HG03159 (cell line): Measurements from ENCODE around the gene DENND4C.
"Not testable (repeated sequence)": the region's sequence is repeated elsewhere in the genome, so short reads cannot be mapped to it uniquely, and the experiment has no call there.

Source experiments
- ATAC-seq: cut with Tn5 transposase; IDR thresholded peaks from one replicate; pipeline ENCODE4 v1.9.1; 2021; ENCODE audit warnings: mild to moderate bottlenecking, moderate library complexity; ENCODE audit not compliant: unreplicated experiment

DENND4C gene

GRCh38 chr9:19369107-19369506 is 138.6 kb downstream of the DENND4C start:
- ATAC-seq, result no peak

GRCh38 chr9:19371942-19372341 is 141.4 kb downstream of the DENND4C start:
- no peak for ATAC-seq

- ATAC-seq, result no peak
Measured at GRCh38 chr9:19372567-19372966, 142.1 kb downstream of the DENND4C start.

GRCh38 chr9:19373527-19373926 is 143.0 kb downstream of the DENND4C start:
- ATAC-seq, result no peak

GRCh38 chr9:19375538-19375937 is 145.0 kb downstream of the DENND4C start:
- no peak for ATAC-seq

GRCh38 chr9:19376931-19377330 is 146.4 kb downstream of the DENND4C start:
- ATAC-seq, result no peak

- ATAC-seq, result no peak
Measured at GRCh38 chr9:19378164-19378563, 147.7 kb downstream of the DENND4C start.

- ATAC-seq, result no peak
Measured at GRCh38 chr9:19378647-19379046, 148.2 kb downstream of the DENND4C start.

GRCh38 chr9:19379283-19379682 is 148.8 kb downstream of the DENND4C start:
- ATAC-seq, result no peak

GRCh38 chr9:19379697-19380046 is 149.2 kb downstream of the DENND4C start:
- peak; percentile 33 for ATAC-seq

- ATAC-seq, result no peak
Measured at GRCh38 chr9:19380826-19381075, 150.3 kb downstream of the DENND4C start.

- no peak for ATAC-seq
Measured at GRCh38 chr9:19381656-19382055, 151.2 kb downstream of the DENND4C start.

GRCh38 chr9:19385212-19385611 is 154.7 kb downstream of the DENND4C start:
- not testable (repeated sequence) for ATAC-seq

GRCh38 chr9:19385786-19386501 is 155.5 kb downstream of the DENND4C start:
- ATAC-seq, result no peak

GRCh38 chr9:19386502-19387044 is 156.1 kb downstream of the DENND4C start:
- no peak for ATAC-seq

- no peak for ATAC-seq
Measured at GRCh38 chr9:19387317-19387716, 156.8 kb downstream of the DENND4C start.

GRCh38 chr9:19389539-19389938 is 159.0 kb downstream of the DENND4C start:
- not testable (repeated sequence) for ATAC-seq

- ATAC-seq, result no peak
Measured at GRCh38 chr9:19397845-19398244, 167.4 kb downstream of the DENND4C start.

GRCh38 chr9:19403231-19403630 is 172.7 kb downstream of the DENND4C start:
- ATAC-seq, result not testable (repeated sequence)

GRCh38 chr9:19404283-19405075 is 174.0 kb downstream of the DENND4C start:
- no peak for ATAC-seq

- ATAC-seq, result no peak
Measured at GRCh38 chr9:19405771-19406170, 175.3 kb downstream of the DENND4C start.

GRCh38 chr9:19408316-19408692 is 177.8 kb downstream of the DENND4C start:
- peak; percentile 2 for ATAC-seq
